ENCODE results near the gene C17orf100.
"Not testable (repeated sequence)": the region's sequence is repeated elsewhere in the genome, so short reads cannot be mapped to it uniquely, and the experiment has no call there.

Gene C17orf100

DNA sequence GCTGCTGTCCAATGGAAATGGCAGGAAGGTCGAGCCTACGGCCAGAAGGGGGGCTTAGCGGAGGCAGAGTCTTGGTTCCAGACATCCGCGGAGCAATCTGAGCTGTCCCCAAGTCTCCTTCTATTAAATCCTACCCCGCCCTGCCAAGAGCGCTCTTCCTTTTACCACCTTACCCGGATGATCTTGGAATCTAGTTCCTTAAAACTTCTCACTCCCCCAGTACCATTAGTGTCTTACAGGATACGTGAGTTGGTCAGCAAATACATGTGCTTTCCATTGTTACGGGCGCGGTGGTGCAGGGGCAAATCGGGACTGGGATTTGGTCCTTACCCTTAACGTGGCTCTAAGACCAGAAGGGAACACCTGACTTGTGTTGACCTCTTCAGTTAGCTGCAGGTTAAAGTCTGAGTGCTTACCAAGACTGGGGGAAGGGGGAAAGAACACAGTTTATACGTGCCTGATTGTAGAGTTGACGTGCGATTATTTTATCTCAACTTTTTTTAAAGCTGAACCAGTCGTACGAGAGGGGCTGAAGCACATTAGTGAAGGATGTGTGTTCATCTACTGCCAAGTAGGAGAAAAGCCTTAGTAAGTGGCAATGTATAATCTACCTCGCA lies 10.2 kb upstream of the C17orf100 start:
- DNase-seq (ENCODE audit: low read depth) = no peak

DNA sequence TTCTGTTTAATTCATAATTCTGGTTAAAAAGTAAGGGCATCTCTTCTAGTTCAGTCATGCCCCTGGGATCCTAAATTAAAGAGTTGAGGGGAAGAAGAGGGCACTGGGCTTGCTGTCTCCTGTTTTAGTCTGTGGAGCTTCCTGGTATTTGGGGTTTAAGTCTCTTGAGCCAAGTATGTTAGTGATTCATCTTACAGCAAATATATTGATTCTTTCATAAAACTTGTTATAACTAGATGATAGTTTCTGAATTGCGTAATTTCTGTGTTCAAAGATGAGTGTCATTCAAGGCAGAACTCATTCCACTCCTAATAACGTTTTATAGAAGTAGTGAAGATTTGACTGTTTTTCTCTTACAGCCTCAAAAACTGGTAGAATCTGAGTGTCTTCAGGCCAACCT lies 9.0 kb upstream of the C17orf100 start:
- DNase-seq (ENCODE audit: low read depth) = no peak

DNA sequence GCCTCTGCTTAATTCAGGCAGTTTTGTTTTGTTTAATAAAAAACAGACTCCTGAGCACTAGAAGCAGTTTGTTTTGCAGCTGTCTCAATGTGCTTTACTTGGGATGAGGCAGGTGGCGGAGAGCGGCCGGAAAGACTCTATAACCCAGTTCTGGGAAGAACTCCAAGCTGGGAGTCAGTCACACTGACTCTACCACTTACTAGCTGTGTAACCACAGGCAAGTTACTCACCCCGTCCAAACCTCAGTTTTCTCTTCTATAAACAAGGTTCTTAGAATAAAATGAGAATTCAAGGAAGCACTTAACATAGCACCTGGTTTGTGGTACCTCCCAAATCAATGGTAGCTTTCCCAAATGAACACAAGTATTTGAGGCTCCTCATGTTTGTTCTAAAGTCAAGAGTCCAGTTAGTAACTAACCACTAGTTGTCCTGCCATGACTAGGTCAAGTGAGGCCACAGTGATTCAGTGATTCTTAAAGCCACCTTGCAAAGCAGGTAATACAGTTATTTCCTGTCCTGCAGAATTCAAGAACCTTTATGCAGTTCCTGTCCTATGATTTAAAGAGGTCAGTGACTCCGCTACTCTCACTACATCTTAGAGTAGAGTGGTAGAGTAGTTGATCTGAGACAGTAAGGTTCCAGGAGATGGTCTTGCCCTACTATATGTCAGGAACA lies 8.0 kb upstream of the C17orf100 start:
- DNase-seq (ENCODE audit: low read depth) = no peak

DNA sequence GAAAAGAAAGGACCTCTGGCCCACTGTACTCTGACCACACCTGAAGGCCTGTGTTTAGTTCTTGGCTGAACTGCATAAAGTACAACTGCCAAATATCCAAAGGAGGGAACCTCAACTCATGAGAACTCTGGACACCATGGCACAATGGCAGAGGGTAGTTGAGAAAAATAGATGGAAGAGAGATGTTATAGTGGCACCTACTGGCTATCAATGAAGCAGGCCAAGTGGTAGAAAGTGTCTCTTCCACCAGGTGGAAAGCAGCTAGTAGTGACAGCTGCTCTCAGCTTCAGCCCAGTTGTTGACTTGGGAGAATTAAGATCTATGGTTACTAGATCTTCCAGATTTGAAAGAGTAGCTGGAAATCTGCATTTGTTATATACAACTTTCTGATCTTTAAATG lies 3.4 kb upstream of the C17orf100 start:
- DNase-seq (ENCODE audit: low read depth) = no peak

DNA sequence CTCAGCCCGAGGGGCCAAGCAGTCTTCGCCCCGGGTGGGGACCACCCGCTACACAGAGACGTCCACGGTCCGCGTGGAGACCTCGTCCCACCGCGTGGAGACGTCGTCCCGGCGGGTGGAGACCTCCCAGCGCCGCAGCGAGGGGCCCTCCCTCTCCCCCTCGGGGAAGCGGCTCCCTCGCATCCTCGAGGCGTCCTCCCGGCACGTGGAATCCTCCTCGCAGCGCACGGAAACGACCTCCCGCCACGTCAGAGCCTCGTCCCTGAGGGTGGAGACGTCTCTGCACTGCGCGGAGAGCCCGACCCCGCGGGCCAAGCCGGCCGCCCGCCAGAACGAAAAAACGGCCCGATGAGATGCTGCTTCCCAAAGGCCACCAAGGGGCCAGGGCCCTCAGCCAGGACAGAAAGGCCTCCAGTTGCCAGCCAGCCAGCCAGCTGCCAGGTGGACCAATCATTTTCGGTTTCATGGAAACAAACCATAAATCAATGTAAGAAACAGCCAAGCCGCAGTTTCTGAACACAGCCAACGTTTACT lies 424 bp downstream of the C17orf100 start:
- no peak for DNase-seq (ENCODE audit: low read depth)

DNA sequence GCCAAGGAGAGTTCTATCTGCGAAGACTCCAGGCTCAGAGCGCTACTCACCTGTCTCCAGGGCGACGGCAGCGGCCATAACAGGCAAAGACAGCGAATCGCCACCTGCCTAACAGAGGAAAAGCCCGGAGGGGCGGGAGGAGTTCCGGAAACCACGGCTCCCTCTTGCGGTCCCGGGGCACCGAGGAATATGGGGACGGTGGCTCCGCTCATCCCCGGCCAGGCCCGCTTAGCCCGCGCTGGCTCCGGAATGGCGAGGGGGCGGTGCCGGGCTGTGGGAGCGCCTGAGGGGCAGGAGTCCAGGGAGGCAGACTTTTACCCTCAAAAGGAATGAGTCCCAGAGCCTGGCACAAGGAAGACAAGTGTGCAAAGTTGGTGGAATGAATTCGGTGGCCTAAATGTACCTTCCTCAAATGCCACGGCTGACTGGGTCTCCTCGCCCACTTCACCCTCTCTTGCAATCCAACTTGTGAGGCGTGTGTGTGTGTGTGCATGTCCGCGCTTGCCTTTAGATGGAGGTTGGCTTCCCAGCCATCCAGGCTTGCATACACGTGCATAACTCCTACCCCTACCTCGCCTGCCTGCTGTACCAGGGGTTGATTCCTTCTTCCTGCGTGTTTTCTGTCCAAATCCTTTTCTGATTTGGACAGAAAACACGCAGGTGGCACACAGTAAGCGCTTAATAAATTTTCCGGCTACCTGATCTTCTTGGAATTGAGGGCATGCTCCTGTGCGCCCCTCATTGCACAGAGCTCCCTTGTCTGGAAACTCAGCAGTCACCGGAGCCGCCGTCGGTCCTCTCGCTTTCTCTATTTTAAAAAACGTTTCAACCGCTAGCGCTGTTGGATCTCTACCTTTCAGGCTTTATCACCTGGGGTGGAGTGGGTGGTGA lies 3.5 kb downstream of the C17orf100 start:
- no peak for DNase-seq (ENCODE audit: low read depth)

DNA sequence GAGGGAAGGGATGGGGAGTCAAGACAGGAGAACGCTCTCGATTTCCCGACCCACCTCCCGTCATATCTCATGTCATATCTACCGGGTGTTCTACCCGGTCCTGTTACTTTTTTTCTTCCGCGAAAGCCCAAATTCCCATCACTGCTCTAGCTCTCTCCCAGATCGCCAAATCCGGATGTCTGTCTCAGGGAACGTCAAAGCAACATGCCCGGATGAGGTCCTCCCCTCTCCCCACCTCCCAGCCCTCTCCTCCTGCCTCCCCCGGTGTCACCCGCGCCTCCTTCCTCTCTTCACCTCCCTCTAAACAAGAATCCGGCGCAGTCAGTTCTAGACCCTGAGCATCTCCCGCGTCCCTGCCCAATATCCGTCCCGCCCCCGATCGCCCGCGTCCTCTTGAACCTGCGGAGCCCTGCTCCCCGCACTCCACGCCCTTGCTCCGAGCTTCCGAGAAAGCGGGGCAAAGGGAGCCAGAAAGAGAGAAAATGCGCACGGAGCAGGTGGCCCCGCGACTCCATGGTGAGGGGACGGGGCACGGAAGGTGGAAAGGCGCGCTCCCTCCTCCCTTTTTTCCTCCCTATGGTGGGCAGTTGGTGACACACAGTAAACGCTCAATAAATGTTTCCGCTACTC lies 4.3 kb downstream of the C17orf100 start:
- DNase-seq (ENCODE audit: low read depth) = not testable (repeated sequence)

DNA sequence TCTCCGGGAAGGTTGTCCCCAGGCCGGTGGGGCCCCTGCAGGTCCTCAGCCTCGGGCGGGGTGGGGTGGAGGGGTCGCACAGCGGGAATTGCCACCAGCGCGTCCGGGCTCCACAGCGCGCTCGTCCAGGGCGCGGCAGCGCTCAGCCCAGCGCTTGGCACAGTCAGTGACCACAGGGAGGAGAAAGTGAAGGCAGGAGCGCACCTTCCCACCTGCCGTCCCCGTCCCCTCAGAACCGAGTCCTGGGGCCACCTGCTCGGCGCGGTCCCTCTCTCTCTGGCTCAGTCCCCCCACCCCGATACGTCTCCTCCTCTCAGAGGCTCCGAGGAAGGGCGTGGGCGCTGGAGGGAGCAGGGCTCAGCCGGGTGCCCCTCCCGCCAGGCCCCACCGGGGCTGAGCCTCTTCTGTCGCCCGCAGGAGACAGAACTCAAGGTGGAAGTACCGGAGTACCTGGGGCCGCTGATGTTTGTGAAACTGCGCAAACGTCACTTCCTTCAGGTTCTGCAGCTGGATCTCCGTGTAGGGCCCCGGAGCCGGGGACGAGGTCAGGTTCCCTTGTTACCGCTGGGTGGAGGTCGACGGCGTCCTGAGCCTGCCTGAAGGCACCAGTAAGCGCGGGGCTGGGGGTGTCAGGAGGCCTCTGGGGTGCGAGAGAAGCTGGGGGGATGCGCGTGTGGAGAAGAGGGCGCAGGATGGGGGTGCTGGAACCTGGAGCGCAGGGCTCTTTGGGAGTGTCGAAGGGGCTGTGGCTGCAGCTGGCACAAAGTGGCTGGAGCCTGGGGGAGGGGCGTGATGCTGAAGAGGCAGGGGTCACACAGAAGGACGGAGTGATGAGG lies 5.5 kb downstream of the C17orf100 start:
- DNase-seq (ENCODE audit: low read depth) = not testable (repeated sequence)

DNA sequence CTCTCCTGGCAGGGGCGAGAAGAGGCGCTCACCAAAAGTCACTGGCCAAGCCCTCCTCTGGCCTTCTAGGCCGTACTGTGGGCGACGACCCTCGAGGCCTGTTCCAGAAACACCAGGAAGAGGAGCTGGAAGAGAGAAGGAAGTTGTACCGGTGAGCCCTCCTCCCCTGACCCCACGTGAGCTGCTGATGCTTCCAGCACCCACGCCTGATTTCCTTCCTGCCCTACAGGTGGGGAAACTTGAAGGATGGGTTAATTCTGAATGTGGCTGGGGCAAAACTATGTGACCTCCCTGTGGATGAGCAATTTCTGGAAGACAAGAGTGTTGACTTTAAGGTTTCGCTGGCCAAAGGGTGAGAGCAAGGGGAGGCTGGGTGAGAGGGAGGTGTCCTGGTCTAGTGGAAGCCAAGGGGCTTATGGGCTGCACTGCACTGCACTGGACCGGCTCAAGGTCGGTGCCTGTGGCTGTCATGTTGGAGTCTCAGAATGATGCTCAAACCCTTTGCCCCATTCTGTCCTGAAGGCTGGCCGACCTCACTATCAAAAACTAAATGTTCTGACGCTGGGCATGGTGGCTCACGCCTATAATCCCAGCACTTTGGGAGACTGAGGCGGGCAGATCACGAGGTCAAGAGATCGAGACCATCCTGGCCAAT lies 6.2 kb downstream of the C17orf100 start:
- no peak for DNase-seq (ENCODE audit: low read depth)

DNA sequence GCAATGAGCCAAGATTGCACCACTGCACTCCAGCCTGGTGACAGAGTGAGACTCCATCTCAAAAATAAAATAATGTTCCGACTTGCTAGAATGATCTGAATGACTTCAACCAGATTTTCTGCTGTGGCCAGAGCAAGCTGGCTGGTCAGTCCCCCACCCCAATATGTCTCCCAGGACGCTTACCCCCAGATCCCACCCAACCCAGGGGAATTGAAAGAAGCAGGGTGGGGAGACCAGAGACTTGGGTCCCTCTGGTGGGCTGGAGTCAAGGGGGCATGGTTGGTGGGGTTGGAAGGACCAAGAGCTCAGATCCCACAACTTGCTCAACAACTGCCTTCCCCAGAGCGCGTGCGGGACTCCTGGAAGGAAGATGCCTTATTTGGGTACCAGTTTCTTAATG lies 6.8 kb downstream of the C17orf100 start:
- DNase-seq (ENCODE audit: low read depth) = not testable (repeated sequence)

DNA sequence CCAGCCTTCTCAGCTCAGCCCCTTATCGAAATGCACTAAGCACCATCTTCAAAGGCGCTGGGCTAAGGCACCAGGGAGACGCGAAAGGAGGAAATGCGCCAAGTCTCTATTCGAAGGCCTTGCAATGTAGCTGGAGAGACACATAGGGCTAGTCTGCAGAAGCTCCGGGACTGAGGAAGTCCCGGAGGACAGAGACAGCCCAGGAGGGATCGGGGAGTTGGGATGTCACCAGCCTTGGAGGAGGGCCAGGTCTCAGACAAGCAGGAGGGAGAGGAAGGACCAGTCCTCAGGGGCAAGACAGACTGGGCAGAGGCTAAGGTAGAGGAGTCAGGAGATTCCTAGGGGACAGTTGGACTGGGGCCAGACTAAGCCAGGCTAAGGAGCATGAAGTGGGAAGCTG lies 8.5 kb downstream of the C17orf100 start:
- DNase-seq (ENCODE audit: low read depth) = no peak

DNA sequence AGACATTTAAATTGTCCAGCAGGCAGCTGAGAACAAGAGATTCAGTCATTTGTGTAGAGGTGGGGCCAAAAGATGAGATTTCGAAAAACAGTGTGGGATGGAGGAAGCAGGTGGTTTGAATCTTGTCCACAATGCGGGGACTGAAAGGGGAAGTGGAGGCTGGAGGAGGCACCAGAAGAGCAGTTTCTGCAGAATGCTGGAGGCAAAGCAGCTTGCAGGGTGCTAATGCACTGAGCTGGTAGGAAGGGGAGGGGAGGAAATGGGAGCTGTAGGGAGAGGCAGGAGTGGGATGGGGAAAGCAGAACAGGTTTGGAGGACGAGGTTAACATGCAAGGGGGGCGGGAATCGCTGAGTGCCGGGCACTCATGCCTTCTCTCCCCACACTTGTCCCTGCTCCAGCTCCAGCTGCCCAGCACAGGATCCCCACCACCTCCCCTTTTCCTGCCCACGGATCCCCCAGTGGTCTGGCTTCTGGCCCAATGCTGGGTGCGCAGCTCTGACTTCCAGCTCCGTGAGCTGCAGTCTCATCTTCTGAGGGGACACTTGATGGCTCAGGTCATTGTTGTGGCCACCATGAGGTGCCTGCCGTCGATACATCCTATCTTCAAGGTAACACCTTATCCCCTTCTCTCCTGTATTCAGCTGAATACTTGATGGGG lies 9.4 kb downstream of the C17orf100 start:
- no peak for DNase-seq (ENCODE audit: low read depth)

DNA sequence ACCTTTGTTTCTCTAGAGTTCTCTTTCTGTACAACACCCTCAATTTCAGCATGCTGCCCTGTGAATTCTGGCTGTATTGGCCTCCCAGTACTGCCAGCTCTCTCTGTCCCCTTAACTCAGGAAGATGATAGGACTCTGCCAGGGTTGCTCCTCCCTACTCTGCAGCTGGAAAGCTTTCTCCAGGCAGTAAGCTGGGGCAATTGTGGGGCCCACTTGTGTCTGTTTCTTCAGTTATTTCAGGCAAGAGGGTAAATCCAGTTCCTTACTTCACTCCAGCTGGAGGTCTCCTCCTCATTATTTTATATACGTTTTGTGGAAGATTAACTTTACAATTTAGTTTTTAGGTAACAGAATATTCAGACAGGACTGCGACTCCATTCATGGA lies 9.9 kb downstream of the C17orf100 start:
- no peak for DNase-seq (ENCODE audit: low read depth)

DNA sequence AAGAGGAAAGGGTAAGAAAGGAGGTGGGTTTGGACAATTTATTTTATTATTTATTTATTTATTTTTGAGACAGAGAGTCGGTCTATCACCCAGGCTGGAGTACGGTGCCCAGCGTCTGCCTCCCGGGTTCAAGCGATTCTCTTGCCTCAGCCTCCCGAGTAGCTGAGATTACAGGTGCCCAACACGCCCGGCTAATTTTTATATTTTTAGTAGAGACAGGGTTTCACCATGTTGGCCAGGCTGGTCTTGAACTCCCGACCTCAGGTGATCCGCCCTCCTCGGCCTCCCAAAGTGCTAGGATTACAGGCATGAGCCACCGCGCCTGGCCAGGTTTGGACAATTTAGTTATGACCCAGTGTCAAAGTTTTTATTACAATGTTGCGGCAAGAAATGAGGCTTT lies 11.6 kb downstream of the C17orf100 start:
- DNase-seq (ENCODE audit: low read depth) = not testable (repeated sequence)

DNA sequence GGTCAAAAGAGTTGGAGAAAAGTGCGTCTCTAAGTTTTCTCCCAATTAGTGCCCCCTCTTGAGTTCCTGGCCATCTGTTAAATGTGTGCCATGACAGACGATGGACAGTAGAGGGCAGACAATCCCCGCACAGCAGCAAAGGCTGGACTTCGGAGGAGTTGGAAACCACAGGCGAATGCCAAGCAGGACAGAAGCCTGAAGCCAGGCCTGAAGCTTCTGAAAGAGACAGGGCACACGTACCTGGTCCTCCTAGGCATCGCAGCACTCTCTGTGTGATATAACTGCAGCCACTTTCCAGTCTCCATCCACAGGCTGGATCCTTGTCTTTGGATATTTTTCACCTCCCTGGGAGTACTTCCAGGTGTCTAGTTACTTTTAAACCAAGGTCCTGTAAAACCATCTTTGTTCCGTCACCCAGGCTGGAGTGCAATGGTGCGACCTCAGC lies 14.5 kb downstream of the C17orf100 start:
- DNase-seq (ENCODE audit: low read depth) = peak; percentile 22

DNA sequence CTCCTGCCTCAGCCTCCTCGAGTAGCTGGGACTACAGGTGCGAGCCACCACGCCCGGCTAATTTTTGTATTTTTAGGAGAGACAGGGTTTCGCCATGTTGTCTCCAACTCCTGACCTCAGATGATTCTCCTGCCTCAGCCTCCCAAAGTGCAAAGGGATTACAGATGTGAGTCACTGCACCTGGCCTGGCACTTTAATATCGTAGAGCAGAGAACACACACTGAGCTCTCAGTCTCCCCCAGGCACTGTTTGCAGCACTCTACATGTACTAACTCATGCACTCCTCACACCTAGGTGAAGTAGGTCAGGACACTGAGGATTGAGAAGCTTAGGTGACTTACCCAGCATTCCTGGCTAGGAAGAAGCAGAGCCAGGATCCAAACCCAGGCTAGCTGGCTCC lies 15.0 kb downstream of the C17orf100 start:
- DNase-seq (ENCODE audit: low read depth) = no peak

DNA sequence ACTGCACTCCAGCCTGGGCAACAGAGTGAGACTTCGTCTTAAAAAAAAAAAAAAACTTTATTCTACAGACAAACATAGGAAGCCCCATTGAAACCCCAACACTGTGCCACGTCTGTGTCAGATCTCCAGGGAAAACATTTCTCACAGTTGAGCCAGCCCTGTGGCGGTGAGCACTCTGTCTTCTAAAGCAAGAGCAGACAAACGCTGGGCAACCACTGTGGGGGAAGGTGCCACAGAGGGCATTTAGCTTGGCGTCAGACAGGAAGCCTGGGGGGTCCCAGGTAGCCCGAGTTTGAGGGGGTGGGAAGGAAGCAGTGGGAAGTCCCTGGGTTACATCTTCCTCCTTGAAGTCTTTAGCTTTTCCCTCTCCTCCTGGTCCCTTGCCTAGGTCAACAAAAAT lies 16.0 kb downstream of the C17orf100 start:
- no peak for DNase-seq (ENCODE audit: low read depth)

DNA sequence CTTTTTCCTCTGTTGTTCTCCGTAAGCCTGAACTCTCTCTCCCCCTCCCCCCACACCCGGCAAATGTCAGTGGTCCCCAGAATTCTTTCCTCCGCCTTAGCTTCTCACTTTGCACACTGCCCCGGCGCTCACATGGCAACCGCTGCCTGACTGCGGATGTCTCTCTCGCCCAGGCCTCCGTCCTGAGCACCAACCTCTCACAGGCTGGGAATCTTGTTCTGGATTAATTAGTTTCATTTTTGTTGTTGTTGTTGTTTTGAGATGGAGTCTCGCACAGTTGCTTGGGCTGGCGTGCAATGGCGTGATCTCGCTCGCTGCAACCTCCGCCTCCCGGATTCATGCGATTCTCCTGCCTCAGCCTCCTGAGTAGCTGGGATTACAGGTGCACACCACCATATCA lies 16.7 kb downstream of the C17orf100 start:
- DNase-seq (ENCODE audit: low read depth) = no peak

DNA sequence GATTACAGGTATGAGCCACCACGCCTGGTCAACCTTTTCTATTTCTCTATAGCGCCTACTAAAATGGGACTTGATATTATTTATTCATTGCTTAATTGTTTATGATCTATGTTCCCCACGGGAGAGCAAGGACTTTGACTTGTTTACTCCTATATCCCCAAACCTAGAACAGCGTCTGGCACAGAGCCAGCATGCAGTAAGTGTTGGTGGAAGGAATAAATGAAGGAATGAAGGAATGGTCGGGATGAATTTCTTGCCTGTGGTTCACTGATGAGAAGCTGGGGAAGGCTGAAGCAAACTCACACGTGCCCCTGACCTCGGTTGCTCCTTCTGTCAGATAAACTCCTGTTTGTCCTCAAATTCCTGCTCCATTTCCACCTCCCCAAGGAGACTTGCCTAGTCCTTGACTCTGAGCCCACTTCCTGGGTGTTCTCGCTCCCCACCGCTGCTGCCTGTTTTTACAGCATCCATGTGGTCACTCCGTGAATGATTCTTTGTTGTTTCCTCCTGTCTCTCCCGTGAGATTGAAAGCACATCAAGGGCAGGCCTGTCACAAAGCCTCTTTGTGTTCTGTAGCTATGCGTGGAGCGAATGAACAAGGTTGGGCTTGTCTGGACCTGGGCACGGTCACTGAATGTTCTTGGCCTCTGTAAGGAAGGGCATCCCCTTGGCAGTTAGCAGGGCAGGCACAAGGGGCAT lies 17.3 kb downstream of the C17orf100 start:
- DNase-seq (ENCODE audit: low read depth) = no peak

Measured in HS-27A (cell line).